ENCODE data around the gene RNF123.

Gene RNF123

DNA sequence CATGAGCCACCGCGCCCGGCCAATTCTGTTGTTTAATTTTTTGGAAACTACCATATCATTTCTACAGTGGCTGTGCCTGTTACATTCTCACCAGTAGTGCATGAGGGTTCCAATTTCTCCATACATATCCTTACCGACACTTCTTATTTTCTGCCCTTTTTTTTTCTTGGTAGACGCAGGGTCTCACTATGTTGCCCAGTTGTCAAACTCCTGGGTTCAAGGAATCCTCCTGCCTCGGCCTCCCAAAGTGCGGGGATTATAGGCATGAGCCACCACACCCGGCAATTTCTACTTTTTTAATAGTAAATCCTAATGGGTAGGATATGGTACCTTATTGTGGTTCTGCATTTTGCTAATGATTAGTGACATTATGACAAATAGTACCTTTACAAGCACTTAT, 20.5 kb downstream of the RNF123 start:
- H3K9ac ChIP-seq (ENCODE audit: low read length), result no peak overlapping the region
- H3K9me3 ChIP-seq (ENCODE audit: low read length), result no peaks in the 10 kb centered on the region
- H3K9me2 ChIP-seq (ENCODE audit: low read depth, low read length), result no peaks in the 10 kb centered on the region
- TF ChIP-seq CTCF (IDR thresholded peaks at IDR 0.05; ENCODE audit: low read length) (no peak), EZH2 (IDR thresholded peaks at IDR 0.05; ENCODE audit: borderline replicate concordance, low read length) (no peak)
- H3K4me1 ChIP-seq (ENCODE audit: insufficient read depth, low read length, severe bottlenecking), result no peaks in the 10 kb centered on the region
- no peaks in the 10 kb centered on the region for H4K20me1 ChIP-seq (ENCODE audit: insufficient read depth, low read length)
- H3K27ac ChIP-seq (ENCODE audit: low read depth, low read length, poor library complexity, severe bottlenecking), result no peak overlapping the region
- no peak overlapping the region for H2AFZ ChIP-seq (ENCODE audit: low read length)
- no peak overlapping the region for H3K4me3 ChIP-seq (ENCODE audit: low read depth, low read length, poor library complexity, severe bottlenecking)
- H3K27me3 ChIP-seq (ENCODE audit: insufficient read depth, low read length), result no peaks in the 10 kb centered on the region
- no peaks in the 10 kb centered on the region for H3K79me2 ChIP-seq (ENCODE audit: insufficient read depth, low read length)
- no peak overlapping the region for H3K4me2 ChIP-seq (ENCODE audit: low read length)
- H3K36me3 ChIP-seq (ENCODE audit: insufficient read depth, low read length), result peaks cover 17% of the 10 kb centered on the region; the same call in 1 of the 2 replicates
- H3F3A ChIP-seq (ENCODE audit: insufficient read depth, low read length), result no peaks in the 10 kb centered on the region

- Histone ChIP-seq H3K9me3 (ENCODE audit: low read length) (no peaks in the 10 kb centered on the region), H3K4me1 (ENCODE audit: insufficient read depth, low read length, severe bottlenecking) (no peaks in the 10 kb centered on the region), H3K27me3 (ENCODE audit: insufficient read depth, low read length) (no peaks in the 10 kb centered on the region), H3F3A (ENCODE audit: insufficient read depth, low read length) (no peaks in the 10 kb centered on the region), H3K4me2 (ENCODE audit: low read length) (no peak overlapping the region), H3K9ac (ENCODE audit: low read length) (no peak overlapping the region), H3K79me2 (ENCODE audit: insufficient read depth, low read length) (no peaks in the 10 kb centered on the region), H4K20me1 (ENCODE audit: insufficient read depth, low read length) (no peaks in the 10 kb centered on the region), H3K4me3 (ENCODE audit: low read depth, low read length, poor library complexity, severe bottlenecking) (no peak overlapping the region), H3K27ac (ENCODE audit: low read depth, low read length, poor library complexity, severe bottlenecking) (no peak overlapping the region), H2AFZ (ENCODE audit: low read length) (no peak overlapping the region), H3K9me2 (ENCODE audit: low read depth, low read length) (no peaks in the 10 kb centered on the region), H3K36me3 (ENCODE audit: insufficient read depth, low read length) (peaks cover 5% of the 10 kb centered on the region; the same call in 1 of the 2 replicates)
- TF ChIP-seq EZH2 (IDR thresholded peaks at IDR 0.05; ENCODE audit: borderline replicate concordance, low read length) (no peak), CTCF (IDR thresholded peaks at IDR 0.05; ENCODE audit: low read length) (no peak)
Observed at GRCh38 chr3:49711489-49711888, 22.1 kb downstream of the RNF123 start.

GRCh38 chr3:49712166-49712565, 22.8 kb downstream of the RNF123 start:
- H3K9me3 ChIP-seq (ENCODE audit: low read length), result no peaks in the 10 kb centered on the region
- H3K36me3 ChIP-seq (ENCODE audit: insufficient read depth, low read length), result peaks cover 7% of the 10 kb centered on the region; the same call in 1 of the 2 replicates
- H3K9me2 ChIP-seq (ENCODE audit: low read depth, low read length), result no peaks in the 10 kb centered on the region
- H3K27me3 ChIP-seq (ENCODE audit: insufficient read depth, low read length), result no peaks in the 10 kb centered on the region
- no peak overlapping the region for H3K9ac ChIP-seq (ENCODE audit: low read length)
- H3F3A ChIP-seq (ENCODE audit: insufficient read depth, low read length), result no peaks in the 10 kb centered on the region
- no peaks in the 10 kb centered on the region for H3K79me2 ChIP-seq (ENCODE audit: insufficient read depth, low read length)
- TF ChIP-seq EZH2 (IDR thresholded peaks at IDR 0.05; ENCODE audit: borderline replicate concordance, low read length), result no peak
- no peak for TF ChIP-seq CTCF (IDR thresholded peaks at IDR 0.05; ENCODE audit: low read length)
- H3K27ac ChIP-seq (ENCODE audit: low read depth, low read length, poor library complexity, severe bottlenecking), result no peak overlapping the region
- no peaks in the 10 kb centered on the region for H3K4me1 ChIP-seq (ENCODE audit: insufficient read depth, low read length, severe bottlenecking)
- H3K4me2 ChIP-seq (ENCODE audit: low read length), result no peak overlapping the region
- no peaks in the 10 kb centered on the region for H4K20me1 ChIP-seq (ENCODE audit: insufficient read depth, low read length)
- H3K4me3 ChIP-seq (ENCODE audit: low read depth, low read length, poor library complexity, severe bottlenecking), result no peak overlapping the region
- no peak overlapping the region for H2AFZ ChIP-seq (ENCODE audit: low read length)

Measured in OCI-LY1 (cell line).